ENCODE measurements around the gene SIX1. TPM values are rescaled to one million over a fixed set of nuclear protein-coding genes. Genes with fewer than 3 reads are reported as not detected.
A peak's percentile ranks its signal among the peaks of the same experiment; 100 is the strongest.

Gene SIX1
- total RNA-seq, 6 donors from 2014 or later, result 0.17 to 8.9 (median 1.8) TPM

DNA sequence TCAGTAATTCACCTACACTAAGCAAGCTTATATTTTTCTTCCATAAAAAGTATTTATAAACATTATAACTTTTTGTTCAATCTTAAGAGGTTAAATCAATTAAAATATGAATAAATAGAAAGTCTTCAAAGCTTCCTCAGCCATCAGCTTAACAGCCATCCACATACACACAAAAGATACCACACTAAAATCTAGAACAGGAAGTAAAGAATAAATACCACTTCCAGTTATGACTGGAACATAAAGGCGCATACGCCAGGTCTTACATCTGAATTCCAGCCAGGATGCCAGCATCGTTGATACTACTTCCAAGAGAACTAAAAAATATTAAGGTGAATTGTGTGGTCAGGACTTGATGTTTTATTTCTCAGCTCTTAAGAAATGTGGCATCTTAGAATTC is 17.0 kb downstream of the SIX1 start:
- no peaks in the 10 kb centered on the region for H3K9me3 ChIP-seq
- H3K27ac ChIP-seq, result no peak overlapping the region
- H3K4me1 ChIP-seq, result peaks cover 0 to 1% (median under 1%) of the 10 kb centered on the region in 4 donors
- peaks cover 0 to 8% (median 1%) of the 10 kb centered on the region in 4 donors for H3K27me3 ChIP-seq
- no peak overlapping the region for H3K4me3 ChIP-seq
- TF ChIP-seq, protein P1, sequence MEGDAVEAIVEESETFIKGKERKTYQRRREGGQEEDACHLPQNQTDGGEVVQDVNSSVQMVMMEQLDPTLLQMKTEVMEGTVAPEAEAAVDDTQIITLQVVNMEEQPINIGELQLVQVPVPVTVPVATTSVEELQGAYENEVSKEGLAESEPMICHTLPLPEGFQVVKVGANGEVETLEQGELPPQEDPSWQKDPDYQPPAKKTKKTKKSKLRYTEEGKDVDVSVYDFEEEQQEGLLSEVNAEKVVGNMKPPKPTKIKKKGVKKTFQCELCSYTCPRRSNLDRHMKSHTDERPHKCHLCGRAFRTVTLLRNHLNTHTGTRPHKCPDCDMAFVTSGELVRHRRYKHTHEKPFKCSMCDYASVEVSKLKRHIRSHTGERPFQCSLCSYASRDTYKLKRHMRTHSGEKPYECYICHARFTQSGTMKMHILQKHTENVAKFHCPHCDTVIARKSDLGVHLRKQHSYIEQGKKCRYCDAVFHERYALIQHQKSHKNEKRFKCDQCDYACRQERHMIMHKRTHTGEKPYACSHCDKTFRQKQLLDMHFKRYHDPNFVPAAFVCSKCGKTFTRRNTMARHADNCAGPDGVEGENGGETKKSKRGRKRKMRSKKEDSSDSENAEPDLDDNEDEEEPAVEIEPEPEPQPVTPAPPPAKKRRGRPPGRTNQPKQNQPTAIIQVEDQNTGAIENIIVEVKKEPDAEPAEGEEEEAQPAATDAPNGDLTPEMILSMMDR (IDR thresholded peaks at IDR 0.05), result no peak
- TF ChIP-seq EP300 (IDR thresholded peaks at IDR 0.05) (no peak), POLR2A (IDR thresholded peaks at IDR 0.05) (no peak), POLR2AphosphoS5 (IDR thresholded peaks at IDR 0.05) (no peak)
- ATAC-seq (ENCODE audit: low FRiP score in 2 of 2) (no peak), DNase-seq (no peak)
- 33 to 46% methylated on average over 3 of the region's 3 CpGs for WGBS, 2 donors
- H3K36me3 ChIP-seq, result no peaks in the 10 kb centered on the region

DNA sequence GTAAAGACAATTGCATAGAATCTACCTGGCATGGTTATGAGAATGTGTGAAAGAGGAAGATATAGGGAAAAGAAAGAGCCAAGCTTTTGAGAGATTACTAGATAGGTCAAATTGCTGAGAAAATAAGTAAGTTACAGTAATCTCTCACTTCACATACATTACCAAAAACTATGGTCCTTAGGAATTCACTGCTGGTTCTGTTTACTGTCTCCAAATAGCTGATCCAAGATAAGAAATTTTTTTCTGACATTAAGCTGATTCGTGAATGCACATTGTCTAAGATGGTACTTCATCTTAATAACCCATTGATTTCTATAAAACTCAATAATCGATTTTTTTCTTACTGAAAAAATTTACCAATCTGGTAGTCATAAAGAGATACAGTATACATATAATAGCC is 17.4 kb downstream of the SIX1 start:
- Histone ChIP-seq H3K9me3 (no peaks in the 10 kb centered on the region), H3K27me3 (peaks cover 0 to 4% (median 0%) of the 10 kb centered on the region in 4 donors), H3K4me1 (no peaks in the 10 kb centered on the region), H3K36me3 (no peaks in the 10 kb centered on the region), H3K4me3 (no peak overlapping the region), H3K27ac (no peak overlapping the region)
- no peak for ATAC-seq (ENCODE audit: low FRiP score in 2 of 2)
- TF ChIP-seq EP300 (IDR thresholded peaks at IDR 0.05), result no peak
- TF ChIP-seq POLR2A (IDR thresholded peaks at IDR 0.05), result no peak
- TF ChIP-seq POLR2AphosphoS5 (IDR thresholded peaks at IDR 0.05), result no peak
- TF ChIP-seq, protein P1 (IDR thresholded peaks at IDR 0.05), result no peak
- DNase-seq, result no peak
- 82 to 86% methylated on average over 2 of the region's 2 CpGs for WGBS, 2 donors

GRCh38 chr14:60630129-60630528 is 19.1 kb downstream of the SIX1 start:
- ATAC-seq (ENCODE audit: low FRiP score in 2 of 2) (no peak), DNase-seq (no peak)
- Histone ChIP-seq H3K36me3 (no peaks in the 10 kb centered on the region), H3K27ac (no peak overlapping the region), H3K4me1 (peaks cover 0 to 5% (median 4%) of the 10 kb centered on the region in 4 donors), H3K27me3 (no peaks in the 10 kb centered on the region), H3K9me3 (no peaks in the 10 kb centered on the region), H3K4me3 (no peak overlapping the region)
- TF ChIP-seq POLR2AphosphoS5 (IDR thresholded peaks at IDR 0.05) (no peak), POLR2A (IDR thresholded peaks at IDR 0.05) (no peak), EP300 (IDR thresholded peaks at IDR 0.05) (no peak)
- TF ChIP-seq, protein P1 (IDR thresholded peaks at IDR 0.05), result no peak

- no peak overlapping the region for H3K4me3 ChIP-seq
- no peaks in the 10 kb centered on the region for H3K36me3 ChIP-seq
- ATAC-seq (ENCODE audit: low FRiP score in 2 of 2) (no peak), DNase-seq (no peak)
- 60 to 81% methylated on average over 1 of the region's 1 CpG for WGBS, 2 donors
- TF ChIP-seq EP300 (IDR thresholded peaks at IDR 0.05), result no peak
- TF ChIP-seq, protein P1 (IDR thresholded peaks at IDR 0.05), result no peak
- TF ChIP-seq POLR2AphosphoS5 (IDR thresholded peaks at IDR 0.05), result no peak
- no peak for TF ChIP-seq POLR2A (IDR thresholded peaks at IDR 0.05)
- no peaks in the 10 kb centered on the region for H3K27me3 ChIP-seq
- H3K9me3 ChIP-seq, result no peaks in the 10 kb centered on the region
- no peak overlapping the region for H3K27ac ChIP-seq
- peaks cover 0 to 7% (median 4%) of the 10 kb centered on the region in 4 donors for H3K4me1 ChIP-seq
Measured at GRCh38 chr14:60628892-60629291, 20.4 kb downstream of the SIX1 start.

DNA sequence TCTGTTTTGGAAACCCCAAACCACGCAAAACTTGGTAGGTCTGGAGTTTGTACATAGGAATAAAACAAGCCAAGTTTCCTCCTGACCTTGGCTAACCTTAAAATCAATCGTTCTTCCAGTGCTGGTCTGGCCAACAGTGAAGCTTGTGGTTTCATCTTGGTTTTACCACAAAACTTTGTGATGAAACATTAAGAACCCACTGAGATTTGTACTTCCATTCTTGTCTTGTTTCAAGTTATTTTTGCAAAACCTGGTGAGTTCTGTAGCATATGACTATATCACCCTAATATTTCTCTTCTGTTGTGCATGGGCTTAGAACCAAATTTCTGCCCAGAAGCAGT is 26.4 kb downstream of the SIX1 start:
- Histone ChIP-seq H3K27me3 (no peaks in the 10 kb centered on the region), H3K4me1 (peaks cover 0 to 7% (median 4%) of the 10 kb centered on the region in 4 donors), H3K9me3 (no peaks in the 10 kb centered on the region), H3K36me3 (no peaks in the 10 kb centered on the region), H3K4me3 (no peak overlapping the region), H3K27ac (no peak overlapping the region)
- DNase-seq (no peak), ATAC-seq (ENCODE audit: low FRiP score in 2 of 2) (peak in 1 of 2 donors; percentile 71)
- TF ChIP-seq, protein P1 (IDR thresholded peaks at IDR 0.05), result no peak
- TF ChIP-seq EP300 (IDR thresholded peaks at IDR 0.05), result no peak
- TF ChIP-seq POLR2AphosphoS5 (IDR thresholded peaks at IDR 0.05), result no peak
- no peak for TF ChIP-seq POLR2A (IDR thresholded peaks at IDR 0.05)
- 23 to 30% methylated on average over 2 of the region's 2 CpGs for WGBS, 2 donors
